ENCODE results near the gene EFCAB6. TPM values are rescaled to one million over a fixed set of nuclear protein-coding genes. Genes with fewer than 3 reads are reported as not detected.

EFCAB6 gene
- total and polyA plus RNA-seq, 7 donors, result 0.07 to 0.84 (median 0.50) TPM

DNA sequence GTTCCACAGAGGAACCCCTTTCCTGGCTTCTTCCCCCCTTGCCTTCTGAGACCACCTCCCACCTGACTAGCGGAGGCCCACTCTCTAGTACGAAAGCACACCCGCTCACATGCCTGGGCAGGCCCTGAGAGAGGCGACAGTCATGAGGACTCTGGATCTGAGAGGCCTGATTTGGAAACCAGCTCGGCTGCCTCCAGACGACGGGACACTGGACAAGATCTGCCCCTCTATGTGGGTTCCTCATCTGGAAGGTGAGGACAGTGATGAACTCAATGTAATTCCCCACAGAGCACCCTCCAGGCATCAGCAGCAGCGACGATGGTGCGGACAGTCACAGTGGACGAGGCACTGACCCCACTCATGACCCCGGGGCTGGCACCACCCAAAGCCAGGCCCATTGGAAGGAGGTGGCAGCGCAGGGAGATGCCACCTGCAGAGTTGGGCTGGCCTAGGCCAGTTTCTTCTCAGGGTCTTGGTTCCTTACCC is 42.7 kb upstream of the EFCAB6 start:
- DNase-seq, result peak in 1 of 2 donors; percentile 39
- intact Hi-C loops (cut with DNase I), result no loop called here
- H3K27me3 ChIP-seq (ENCODE audit: insufficient read depth in 3 of 3, low read length in 2 of 3), result peaks cover 0 to 47% (median 4%) of the 10 kb centered on the region in 3 donors
- H3K27ac ChIP-seq, result no peak overlapping the region
- no peak overlapping the region for H3K4me3 ChIP-seq
- TF ChIP-seq, protein P1, sequence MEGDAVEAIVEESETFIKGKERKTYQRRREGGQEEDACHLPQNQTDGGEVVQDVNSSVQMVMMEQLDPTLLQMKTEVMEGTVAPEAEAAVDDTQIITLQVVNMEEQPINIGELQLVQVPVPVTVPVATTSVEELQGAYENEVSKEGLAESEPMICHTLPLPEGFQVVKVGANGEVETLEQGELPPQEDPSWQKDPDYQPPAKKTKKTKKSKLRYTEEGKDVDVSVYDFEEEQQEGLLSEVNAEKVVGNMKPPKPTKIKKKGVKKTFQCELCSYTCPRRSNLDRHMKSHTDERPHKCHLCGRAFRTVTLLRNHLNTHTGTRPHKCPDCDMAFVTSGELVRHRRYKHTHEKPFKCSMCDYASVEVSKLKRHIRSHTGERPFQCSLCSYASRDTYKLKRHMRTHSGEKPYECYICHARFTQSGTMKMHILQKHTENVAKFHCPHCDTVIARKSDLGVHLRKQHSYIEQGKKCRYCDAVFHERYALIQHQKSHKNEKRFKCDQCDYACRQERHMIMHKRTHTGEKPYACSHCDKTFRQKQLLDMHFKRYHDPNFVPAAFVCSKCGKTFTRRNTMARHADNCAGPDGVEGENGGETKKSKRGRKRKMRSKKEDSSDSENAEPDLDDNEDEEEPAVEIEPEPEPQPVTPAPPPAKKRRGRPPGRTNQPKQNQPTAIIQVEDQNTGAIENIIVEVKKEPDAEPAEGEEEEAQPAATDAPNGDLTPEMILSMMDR (IDR thresholded peaks at IDR 0.05), result no peak
- H3K9me3 ChIP-seq, result no peaks in the 10 kb centered on the region
- ATAC-seq, result no peak
- no peaks in the 10 kb centered on the region for H3K4me1 ChIP-seq
- H3K36me3 ChIP-seq (ENCODE audit: insufficient read depth in 1 of 2, low read depth in 1 of 2), result no peaks in the 10 kb centered on the region
- 89 to 92% (median 91%) methylated on average over 13 of the region's 13 CpGs for WGBS, 3 donors

DNA sequence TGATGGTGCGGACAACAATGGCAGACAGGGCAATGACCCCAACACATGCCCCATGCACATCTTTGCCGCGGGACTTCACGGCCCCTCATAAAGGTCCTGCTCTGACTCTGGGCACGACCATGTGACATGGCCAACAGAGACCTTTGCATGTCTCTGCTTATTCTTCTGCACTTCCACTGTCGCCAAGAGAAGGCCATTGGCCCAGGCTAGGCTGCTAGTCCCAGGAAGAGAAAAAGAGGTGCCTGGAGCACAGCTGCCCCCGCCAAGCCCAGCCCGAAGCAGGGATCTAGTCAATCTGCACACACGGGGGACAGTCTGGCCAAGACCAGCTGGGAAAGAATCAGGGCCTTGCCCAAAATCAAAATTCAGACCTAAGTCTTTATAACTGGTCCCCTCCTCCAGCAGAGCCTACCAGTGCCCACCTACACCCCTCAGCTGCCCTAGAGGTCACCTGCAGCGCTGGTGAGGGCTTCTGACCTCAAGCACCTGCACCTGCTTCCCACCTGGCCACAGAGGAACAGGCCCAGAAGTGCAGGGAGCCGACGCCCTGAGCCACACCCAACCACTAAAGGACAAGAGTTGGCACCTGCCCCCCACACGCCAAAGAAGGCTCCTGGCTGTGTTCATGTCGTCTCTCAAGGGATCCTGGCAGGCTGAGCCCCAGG is 42.1 kb upstream of the EFCAB6 start:
- Histone ChIP-seq H3K9me3 (no peaks in the 10 kb centered on the region), H3K4me3 (no peak overlapping the region), H3K27me3 (ENCODE audit: insufficient read depth in 3 of 3, low read length in 2 of 3) (peaks cover 0 to 47% (median 4%) of the 10 kb centered on the region in 3 donors), H3K4me1 (no peaks in the 10 kb centered on the region), H3K27ac (no peak overlapping the region), H3K36me3 (ENCODE audit: insufficient read depth in 1 of 2, low read depth in 1 of 2) (no peaks in the 10 kb centered on the region)
- TF ChIP-seq, protein P1 (IDR thresholded peaks at IDR 0.05), result no peak
- DNase-seq (peak in 1 of 2 donors; percentile 24), ATAC-seq (no peak)
- intact Hi-C loops (cut with DNase I), result no loop called here
- WGBS, 3 donors, result 68 to 85% (median 77%) methylated on average over 14 of the region's 14 CpGs

DNA sequence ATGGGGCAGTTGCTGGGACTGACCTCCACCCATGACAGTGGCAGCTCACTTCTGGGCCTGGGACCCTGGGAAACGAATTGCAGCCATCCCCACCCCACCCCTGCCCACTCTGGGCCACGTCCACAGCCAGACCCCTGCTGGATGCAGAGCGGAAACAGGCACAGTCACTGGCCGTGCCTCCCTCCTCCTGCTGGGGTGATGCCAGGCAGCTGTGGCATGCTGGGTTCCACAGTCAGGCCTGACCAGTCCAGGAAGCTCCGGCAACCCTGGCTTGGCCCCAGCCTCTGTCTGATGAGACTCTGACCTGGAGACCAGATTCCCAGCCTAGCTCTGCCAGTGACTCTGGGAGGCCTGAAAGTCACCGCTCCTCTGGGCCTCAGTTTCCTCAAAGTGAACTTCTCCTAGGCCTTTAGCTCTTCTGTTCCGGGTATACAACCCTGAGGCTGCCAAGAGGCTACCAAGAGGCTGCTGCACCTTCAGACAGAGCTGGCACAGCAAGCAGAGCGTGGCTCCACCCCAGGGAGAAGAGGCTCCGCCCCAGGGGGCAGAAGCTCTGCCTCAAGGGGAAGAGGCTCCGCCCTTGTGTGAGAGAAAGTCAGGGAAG is 41.3 kb upstream of the EFCAB6 start:
- H3K27ac ChIP-seq, result no peak overlapping the region

DNA sequence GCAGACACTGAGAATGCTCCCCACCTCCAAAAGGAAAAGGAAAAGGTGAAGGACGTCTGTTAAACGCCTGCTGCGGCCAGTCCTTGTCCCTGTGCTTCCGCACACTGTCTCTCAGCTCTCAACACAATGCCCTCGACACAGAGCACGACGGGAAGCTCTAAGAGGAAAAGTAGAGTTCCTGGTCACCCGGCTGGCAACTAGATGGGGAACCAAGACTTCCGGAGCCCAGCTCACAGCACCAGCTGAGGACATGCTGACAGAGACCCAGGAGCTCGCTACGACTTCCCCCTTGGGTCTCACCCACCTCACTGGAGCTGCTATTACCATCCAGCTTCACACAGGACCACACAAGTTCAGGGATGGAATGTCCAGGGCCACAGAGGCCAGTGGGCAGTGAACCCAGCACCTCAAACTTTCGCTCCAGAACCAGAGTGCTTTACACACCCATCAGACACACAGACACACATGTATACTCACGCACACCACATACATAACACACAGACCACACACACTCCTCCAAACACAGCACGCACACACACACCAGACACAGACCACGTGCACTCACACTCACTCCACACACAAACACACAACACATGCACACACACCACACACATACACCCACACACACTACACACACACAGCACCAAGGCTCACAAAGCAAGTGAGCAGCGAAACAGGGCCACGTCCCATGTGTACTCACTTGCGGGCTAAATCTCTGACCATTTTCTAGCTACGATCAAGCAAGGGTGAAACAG is 40.6 kb upstream of the EFCAB6 start:
- Histone ChIP-seq H3K36me3 (ENCODE audit: insufficient read depth in 1 of 2, low read depth in 1 of 2) (no peaks in the 10 kb centered on the region), H3K4me1 (no peaks in the 10 kb centered on the region), H3K4me3 (no peak overlapping the region), H3K27me3 (ENCODE audit: insufficient read depth in 3 of 3, low read length in 2 of 3) (peaks cover 0 to 44% (median 4%) of the 10 kb centered on the region in 3 donors), H3K9me3 (no peaks in the 10 kb centered on the region), H3K27ac (no peak overlapping the region)
- TF ChIP-seq, protein P1 (IDR thresholded peaks at IDR 0.05), result no peak
- 64 to 74% (median 68%) methylated on average over 19 of the region's 19 CpGs for WGBS, 3 donors
- ATAC-seq, result no peak
- peak in 1 of 2 donors; percentile 52 for DNase-seq
- intact Hi-C loops (cut with DNase I), result no loop called here

More for the DNA sequence above, 41.3 kb upstream of the EFCAB6 start:
- peaks cover 0 to 44% (median 4%) of the 10 kb centered on the region in 3 donors for H3K27me3 ChIP-seq (ENCODE audit: insufficient read depth in 3 of 3, low read length in 2 of 3)
- DNase-seq (peak in 1 of 2 donors; percentile 50), ATAC-seq (no peak)
- TF ChIP-seq, protein P1 (IDR thresholded peaks at IDR 0.05), result no peak
- no peak overlapping the region for H3K4me3 ChIP-seq
- H3K4me1 ChIP-seq, result no peaks in the 10 kb centered on the region
- 40 to 56% (median 43%) methylated on average over 10 of the region's 10 CpGs for WGBS, 3 donors
- H3K36me3 ChIP-seq (ENCODE audit: insufficient read depth in 1 of 2, low read depth in 1 of 2), result no peaks in the 10 kb centered on the region
- intact Hi-C loops (cut with DNase I), result no loop called here
- H3K9me3 ChIP-seq, result no peaks in the 10 kb centered on the region

Measured in psoas muscle (tissue), 8 donors.